ENCODE measurements around the gene HYAL3. TPM values are rescaled to one million over a fixed set of nuclear protein-coding genes. Genes with fewer than 3 reads are reported as not detected.

The HYAL3 gene
- total and polyA plus RNA-seq, 2 of the 13 experiments (the other 11 are each of a cell fraction or from before 2014, with no cell fraction given) = 5.5 to 10.4 TPM

DNA sequence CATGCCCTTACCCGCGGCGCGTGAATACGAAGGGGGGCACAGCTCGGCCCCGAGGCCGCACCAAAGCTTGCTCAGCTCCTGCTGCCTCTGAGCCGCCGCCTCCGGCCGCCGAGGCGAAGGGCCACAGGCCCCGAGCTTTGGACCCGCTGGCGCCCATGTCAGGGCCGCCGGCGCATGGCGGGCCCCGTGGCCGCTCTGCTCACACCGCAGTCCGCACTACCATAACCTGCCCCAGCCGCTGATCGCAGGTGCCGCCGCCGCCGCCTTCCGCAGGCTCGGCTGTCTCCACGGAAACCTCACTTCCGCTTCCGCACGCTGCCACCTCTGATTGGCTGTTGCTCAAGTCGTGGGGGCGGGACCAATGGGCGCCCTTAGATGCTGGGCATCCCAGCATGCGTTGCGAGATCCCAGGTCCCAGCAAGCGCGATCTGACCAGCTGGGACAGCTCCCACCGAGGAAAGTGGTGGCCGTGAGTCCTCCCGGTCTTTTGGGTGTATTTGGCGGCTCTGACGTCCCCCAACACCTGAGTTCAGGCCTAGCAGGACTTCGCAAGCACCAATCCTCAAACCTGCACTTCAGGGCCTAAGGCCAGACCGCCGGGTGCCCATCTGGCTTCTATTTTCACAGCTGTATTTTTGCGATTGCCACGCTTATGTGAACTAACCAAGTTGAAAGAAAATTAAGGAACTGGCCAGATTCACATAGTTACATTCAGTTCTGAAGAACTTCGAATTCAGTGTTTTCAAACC lies 28.9 kb upstream of the HYAL3 start, which contains the start of gene TUSC2 (continued):
- TF ChIP-seq, protein P1, sequence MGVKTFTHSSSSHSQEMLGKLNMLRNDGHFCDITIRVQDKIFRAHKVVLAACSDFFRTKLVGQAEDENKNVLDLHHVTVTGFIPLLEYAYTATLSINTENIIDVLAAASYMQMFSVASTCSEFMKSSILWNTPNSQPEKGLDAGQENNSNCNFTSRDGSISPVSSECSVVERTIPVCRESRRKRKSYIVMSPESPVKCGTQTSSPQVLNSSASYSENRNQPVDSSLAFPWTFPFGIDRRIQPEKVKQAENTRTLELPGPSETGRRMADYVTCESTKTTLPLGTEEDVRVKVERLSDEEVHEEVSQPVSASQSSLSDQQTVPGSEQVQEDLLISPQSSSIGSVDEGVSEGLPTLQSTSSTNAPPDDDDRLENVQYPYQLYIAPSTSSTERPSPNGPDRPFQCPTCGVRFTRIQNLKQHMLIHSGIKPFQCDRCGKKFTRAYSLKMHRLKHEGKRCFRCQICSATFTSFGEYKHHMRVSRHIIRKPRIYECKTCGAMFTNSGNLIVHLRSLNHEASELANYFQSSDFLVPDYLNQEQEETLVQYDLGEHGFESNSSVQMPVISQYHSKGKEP (CRISPR knock-in tag; IDR thresholded peaks at IDR 0.05) = no peak
- TF ChIP-seq, protein P2, sequence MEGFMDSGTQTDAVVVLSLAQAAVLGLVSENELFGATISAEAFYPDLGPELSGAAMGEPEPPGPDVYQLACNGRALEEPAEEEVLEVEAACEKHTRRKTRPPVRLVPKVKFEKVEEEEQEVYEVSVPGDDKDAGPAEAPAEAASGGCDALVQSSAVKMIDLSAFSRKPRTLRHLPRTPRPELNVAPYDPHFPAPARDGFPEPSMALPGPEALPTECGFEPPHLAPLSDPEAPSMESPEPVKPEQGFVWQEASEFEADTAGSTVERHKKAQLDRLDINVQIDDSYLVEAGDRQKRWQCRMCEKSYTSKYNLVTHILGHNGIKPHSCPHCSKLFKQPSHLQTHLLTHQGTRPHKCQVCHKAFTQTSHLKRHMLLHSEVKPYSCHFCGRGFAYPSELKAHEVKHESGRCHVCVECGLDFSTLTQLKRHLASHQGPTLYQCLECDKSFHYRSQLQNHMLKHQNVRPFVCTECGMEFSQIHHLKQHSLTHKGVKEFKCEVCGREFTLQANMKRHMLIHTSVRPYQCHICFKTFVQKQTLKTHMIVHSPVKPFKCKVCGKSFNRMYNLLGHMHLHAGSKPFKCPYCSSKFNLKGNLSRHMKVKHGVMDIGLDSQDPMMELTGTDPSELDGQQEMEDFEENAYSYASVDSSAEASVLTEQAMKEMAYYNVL (CRISPR knock-in tag; IDR thresholded peaks at IDR 0.05; ENCODE audit: borderline replicate concordance) = no peak
- no peak for TF ChIP-seq ZKSCAN5 (CRISPR knock-in tag; IDR thresholded peaks at IDR 0.05)
- TF ChIP-seq NR3C1 (CRISPR knock-in tag; IDR thresholded peaks at IDR 0.05) = no peak
- 0 out of 2 replicates have a peak, but pooled peaks have one; percentile 24 for TF ChIP-seq MEIS1 (CRISPR knock-in tag; IDR thresholded peaks at IDR 0.05; ENCODE audit: borderline replicate concordance)
- TF ChIP-seq ZNF605 (CRISPR knock-in tag; IDR thresholded peaks at IDR 0.05) = peak; percentile 75
- TF ChIP-seq, protein P3, sequence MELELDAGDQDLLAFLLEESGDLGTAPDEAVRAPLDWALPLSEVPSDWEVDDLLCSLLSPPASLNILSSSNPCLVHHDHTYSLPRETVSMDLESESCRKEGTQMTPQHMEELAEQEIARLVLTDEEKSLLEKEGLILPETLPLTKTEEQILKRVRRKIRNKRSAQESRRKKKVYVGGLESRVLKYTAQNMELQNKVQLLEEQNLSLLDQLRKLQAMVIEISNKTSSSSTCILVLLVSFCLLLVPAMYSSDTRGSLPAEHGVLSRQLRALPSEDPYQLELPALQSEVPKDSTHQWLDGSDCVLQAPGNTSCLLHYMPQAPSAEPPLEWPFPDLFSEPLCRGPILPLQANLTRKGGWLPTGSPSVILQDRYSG (CRISPR knock-in tag; IDR thresholded peaks at IDR 0.05) = no peak
- TF ChIP-seq, protein P4, sequence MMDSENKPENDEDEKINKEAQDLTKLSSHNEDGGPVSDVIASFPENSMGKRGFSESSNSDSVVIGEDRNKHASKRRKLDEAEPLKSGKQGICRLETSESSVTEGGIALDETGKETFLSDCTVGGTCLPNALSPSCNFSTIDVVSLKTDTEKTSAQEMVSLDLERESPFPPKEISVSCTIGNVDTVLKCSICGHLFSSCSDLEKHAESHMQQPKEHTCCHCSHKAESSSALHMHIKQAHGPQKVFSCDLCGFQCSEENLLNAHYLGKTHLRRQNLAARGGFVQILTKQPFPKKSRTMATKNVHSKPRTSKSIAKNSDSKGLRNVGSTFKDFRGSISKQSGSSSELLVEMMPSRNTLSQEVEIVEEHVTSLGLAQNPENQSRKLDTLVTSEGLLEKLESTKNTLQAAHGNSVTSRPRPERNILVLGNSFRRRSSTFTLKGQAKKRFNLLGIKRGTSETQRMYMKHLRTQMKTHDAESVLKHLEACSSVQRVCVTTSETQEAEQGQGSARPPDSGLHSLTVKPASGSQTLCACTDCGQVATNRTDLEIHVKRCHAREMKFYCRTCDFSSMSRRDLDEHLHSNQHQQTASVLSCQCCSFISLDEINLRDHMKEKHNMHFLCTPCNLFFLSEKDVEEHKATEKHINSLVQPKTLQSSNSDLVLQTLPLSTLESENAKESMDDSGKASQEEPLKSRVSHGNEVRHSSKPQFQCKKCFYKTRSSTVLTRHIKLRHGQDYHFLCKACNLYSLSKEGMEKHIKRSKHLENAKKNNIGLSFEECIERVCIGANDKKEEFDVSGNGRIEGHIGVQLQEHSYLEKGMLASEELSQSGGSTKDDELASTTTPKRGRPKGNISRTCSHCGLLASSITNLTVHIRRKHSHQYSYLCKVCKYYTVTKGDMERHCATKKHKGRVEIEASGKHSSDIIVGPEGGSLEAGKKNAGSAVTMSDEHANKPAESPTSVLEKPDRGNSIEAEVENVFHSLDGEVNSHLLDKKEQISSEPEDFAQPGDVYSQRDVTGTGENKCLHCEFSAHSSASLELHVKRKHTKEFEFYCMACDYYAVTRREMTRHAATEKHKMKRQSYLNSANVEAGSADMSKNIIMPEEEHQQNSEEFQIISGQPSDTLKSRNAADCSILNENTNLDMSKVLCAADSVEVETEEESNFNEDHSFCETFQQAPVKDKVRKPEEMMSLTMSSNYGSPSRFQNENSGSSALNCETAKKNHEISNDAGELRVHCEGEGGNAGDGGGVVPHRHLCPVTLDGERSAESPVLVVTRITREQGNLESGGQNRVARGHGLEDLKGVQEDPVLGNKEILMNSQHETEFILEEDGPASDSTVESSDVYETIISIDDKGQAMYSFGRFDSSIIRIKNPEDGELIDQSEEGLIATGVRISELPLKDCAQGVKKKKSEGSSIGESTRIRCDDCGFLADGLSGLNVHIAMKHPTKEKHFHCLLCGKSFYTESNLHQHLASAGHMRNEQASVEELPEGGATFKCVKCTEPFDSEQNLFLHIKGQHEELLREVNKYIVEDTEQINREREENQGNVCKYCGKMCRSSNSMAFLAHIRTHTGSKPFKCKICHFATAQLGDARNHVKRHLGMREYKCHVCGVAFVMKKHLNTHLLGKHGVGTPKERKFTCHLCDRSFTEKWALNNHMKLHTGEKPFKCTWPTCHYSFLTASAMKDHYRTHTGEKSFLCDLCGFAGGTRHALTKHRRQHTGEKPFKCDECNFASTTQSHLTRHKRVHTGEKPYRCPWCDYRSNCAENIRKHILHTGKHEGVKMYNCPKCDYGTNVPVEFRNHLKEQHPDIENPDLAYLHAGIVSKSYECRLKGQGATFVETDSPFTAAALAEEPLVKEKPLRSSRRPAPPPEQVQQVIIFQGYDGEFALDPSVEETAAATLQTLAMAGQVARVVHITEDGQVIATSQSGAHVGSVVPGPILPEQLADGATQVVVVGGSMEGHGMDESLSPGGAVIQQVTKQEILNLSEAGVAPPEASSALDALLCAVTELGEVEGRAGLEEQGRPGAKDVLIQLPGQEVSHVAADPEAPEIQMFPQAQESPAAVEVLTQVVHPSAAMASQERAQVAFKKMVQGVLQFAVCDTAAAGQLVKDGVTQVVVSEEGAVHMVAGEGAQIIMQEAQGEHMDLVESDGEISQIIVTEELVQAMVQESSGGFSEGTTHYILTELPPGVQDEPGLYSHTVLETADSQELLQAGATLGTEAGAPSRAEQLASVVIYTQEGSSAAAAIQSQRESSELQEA (CRISPR knock-in tag; IDR thresholded peaks at IDR 0.05; ENCODE audit: not compliant biosample characterization) = peak; percentile 20
- TF ChIP-seq TCF12 (IDR thresholded peaks at IDR 0.05) = no peak
- no peak for TF ChIP-seq TCF12 (CRISPR knock-in tag; IDR thresholded peaks at IDR 0.05)
- TF ChIP-seq, protein P5, sequence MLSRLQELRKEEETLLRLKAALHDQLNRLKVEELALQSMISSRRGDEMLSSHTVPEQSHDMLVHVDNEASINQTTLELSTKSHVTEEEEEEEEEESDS (CRISPR knock-in tag; IDR thresholded peaks at IDR 0.05; ENCODE audit: borderline replicate concordance) = no peak
- no peak for TF ChIP-seq ZNF234 (CRISPR knock-in tag; conservative IDR thresholded peaks at IDR 0.05)
